ENCODE results near the gene RIN3.

GRCh38 chr14:92496191-92496857 lies 17.3 kb upstream of the RIN3 start:
- TF ChIP-seq CTCF (IDR thresholded peaks at IDR 0.05) (no peak), POLR2A (IDR thresholded peaks at IDR 0.05) (no peak)

All from Peyer's patch (tissue), 4 donors.